ENCODE measurements around the gene HOOK1.

Gene HOOK1

DNA sequence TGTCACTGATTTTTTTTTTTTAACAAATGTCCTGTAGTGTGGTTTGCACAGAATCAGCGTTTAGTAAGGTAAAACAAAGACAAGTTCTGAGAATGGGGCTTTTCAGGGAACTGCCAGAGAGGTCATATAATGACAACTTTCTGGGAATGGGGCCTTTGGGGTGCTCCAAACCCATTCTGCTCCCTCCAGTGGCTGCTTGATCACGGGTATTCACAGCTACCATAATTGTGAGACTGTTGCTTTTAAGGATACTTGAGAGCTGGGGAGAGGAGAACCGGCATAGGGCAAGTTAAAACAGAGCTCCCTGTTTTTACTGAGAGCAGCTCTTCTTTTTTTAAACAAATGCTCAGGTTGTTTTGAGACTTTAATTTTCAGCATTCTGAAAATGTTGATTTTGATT is 63.6 kb downstream of the HOOK1 start:
- Histone ChIP-seq H3K9me2 (ENCODE audit: low read depth, low read length) (no peaks in the 10 kb centered on the region), H3K79me2 (ENCODE audit: insufficient read depth, low read length) (no peaks in the 10 kb centered on the region), H3K9ac (ENCODE audit: low read length) (no peak overlapping the region), H3K4me2 (ENCODE audit: low read length) (no peak overlapping the region), H4K20me1 (ENCODE audit: insufficient read depth, low read length) (no peaks in the 10 kb centered on the region), H3K36me3 (ENCODE audit: insufficient read depth, low read length) (no peaks in the 10 kb centered on the region), H3K4me1 (ENCODE audit: insufficient read depth, low read length, severe bottlenecking) (no peaks in the 10 kb centered on the region), H3K9me3 (ENCODE audit: low read length) (no peaks in the 10 kb centered on the region), H3F3A (ENCODE audit: insufficient read depth, low read length) (no peaks in the 10 kb centered on the region), H3K27me3 (ENCODE audit: insufficient read depth, low read length) (no peaks in the 10 kb centered on the region), H3K4me3 (ENCODE audit: low read depth, low read length, poor library complexity, severe bottlenecking) (no peak overlapping the region), H2AFZ (ENCODE audit: low read length) (no peak overlapping the region), H3K27ac (ENCODE audit: low read depth, low read length, poor library complexity, severe bottlenecking) (no peak overlapping the region)
- TF ChIP-seq, protein P1, sequence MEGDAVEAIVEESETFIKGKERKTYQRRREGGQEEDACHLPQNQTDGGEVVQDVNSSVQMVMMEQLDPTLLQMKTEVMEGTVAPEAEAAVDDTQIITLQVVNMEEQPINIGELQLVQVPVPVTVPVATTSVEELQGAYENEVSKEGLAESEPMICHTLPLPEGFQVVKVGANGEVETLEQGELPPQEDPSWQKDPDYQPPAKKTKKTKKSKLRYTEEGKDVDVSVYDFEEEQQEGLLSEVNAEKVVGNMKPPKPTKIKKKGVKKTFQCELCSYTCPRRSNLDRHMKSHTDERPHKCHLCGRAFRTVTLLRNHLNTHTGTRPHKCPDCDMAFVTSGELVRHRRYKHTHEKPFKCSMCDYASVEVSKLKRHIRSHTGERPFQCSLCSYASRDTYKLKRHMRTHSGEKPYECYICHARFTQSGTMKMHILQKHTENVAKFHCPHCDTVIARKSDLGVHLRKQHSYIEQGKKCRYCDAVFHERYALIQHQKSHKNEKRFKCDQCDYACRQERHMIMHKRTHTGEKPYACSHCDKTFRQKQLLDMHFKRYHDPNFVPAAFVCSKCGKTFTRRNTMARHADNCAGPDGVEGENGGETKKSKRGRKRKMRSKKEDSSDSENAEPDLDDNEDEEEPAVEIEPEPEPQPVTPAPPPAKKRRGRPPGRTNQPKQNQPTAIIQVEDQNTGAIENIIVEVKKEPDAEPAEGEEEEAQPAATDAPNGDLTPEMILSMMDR (IDR thresholded peaks at IDR 0.05; ENCODE audit: low read length), result no peak
- no peak for TF ChIP-seq EZH2 (IDR thresholded peaks at IDR 0.05; ENCODE audit: borderline replicate concordance, low read length)

DNA sequence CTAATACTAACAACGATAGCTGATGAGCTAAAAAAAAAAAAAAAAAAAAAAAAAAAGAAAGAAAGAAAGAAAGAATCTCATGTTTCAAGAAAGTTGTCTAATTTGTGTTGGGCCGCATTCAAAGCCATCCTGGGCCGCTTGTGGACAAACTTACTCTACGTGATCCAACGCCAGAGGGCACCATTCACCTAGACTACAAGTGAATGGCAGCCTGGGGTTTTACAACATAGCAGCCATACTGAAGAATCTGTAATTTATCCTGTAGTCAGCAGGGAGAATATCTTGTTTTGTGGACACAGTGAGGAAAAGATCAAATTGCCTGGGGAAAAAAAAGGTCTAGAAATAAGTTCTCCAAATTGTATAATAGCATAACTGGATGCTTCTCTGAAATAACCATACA is 64.8 kb downstream of the HOOK1 start:
- H3K79me2 ChIP-seq (ENCODE audit: insufficient read depth, low read length), result no peaks in the 10 kb centered on the region
- no peak overlapping the region for H3K4me2 ChIP-seq (ENCODE audit: low read length)
- H3K9ac ChIP-seq (ENCODE audit: low read length), result no peak overlapping the region
- H3K27me3 ChIP-seq (ENCODE audit: insufficient read depth, low read length), result no peaks in the 10 kb centered on the region
- no peaks in the 10 kb centered on the region for H3K9me2 ChIP-seq (ENCODE audit: low read depth, low read length)
- H3K27ac ChIP-seq (ENCODE audit: low read depth, low read length, poor library complexity, severe bottlenecking), result no peak overlapping the region
- H3K4me3 ChIP-seq (ENCODE audit: low read depth, low read length, poor library complexity, severe bottlenecking), result no peak overlapping the region
- H3K4me1 ChIP-seq (ENCODE audit: insufficient read depth, low read length, severe bottlenecking), result no peaks in the 10 kb centered on the region
- H2AFZ ChIP-seq (ENCODE audit: low read length), result no peak overlapping the region
- no peaks in the 10 kb centered on the region for H3K36me3 ChIP-seq (ENCODE audit: insufficient read depth, low read length)
- H3K9me3 ChIP-seq (ENCODE audit: low read length), result no peaks in the 10 kb centered on the region
- no peaks in the 10 kb centered on the region for H4K20me1 ChIP-seq (ENCODE audit: insufficient read depth, low read length)
- TF ChIP-seq EZH2 (IDR thresholded peaks at IDR 0.05; ENCODE audit: borderline replicate concordance, low read length), result no peak
- TF ChIP-seq, protein P1 (IDR thresholded peaks at IDR 0.05; ENCODE audit: low read length), result peak; percentile 63
- H3F3A ChIP-seq (ENCODE audit: insufficient read depth, low read length), result no peaks in the 10 kb centered on the region

DNA sequence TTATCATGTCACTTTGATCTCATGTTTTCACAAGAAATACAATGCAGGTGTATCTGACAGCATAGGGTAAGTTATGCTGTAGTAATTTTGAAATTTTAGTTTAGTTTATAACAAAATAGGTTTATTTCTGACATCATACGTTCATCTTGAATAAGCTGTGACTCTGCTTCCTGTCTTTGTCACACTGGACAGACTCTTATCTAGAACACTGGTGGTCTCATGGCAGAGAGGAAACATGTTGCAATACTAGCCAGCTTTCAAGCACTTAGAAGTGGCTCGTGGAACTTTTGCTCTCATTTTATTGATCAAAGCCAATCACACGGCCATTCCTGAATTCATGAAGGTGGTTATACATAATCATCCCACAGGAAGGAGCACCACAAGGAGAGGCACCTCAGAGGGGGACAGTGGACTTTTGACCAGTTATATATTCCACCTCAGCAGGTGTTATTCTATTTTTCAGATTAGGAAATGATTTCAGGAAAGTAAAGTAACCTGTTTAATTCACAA is 65.3 kb downstream of the HOOK1 start:
- Histone ChIP-seq H3K27ac (ENCODE audit: low read depth, low read length, poor library complexity, severe bottlenecking) (no peak overlapping the region), H4K20me1 (ENCODE audit: insufficient read depth, low read length) (no peaks in the 10 kb centered on the region), H3K4me1 (ENCODE audit: insufficient read depth, low read length, severe bottlenecking) (no peaks in the 10 kb centered on the region), H3K9me2 (ENCODE audit: low read depth, low read length) (no peaks in the 10 kb centered on the region), H3F3A (ENCODE audit: insufficient read depth, low read length) (no peaks in the 10 kb centered on the region), H3K4me2 (ENCODE audit: low read length) (no peak overlapping the region), H3K9me3 (ENCODE audit: low read length) (no peaks in the 10 kb centered on the region), H3K79me2 (ENCODE audit: insufficient read depth, low read length) (no peaks in the 10 kb centered on the region), H2AFZ (ENCODE audit: low read length) (no peak overlapping the region), H3K9ac (ENCODE audit: low read length) (no peak overlapping the region), H3K27me3 (ENCODE audit: insufficient read depth, low read length) (no peaks in the 10 kb centered on the region), H3K36me3 (ENCODE audit: insufficient read depth, low read length) (no peaks in the 10 kb centered on the region), H3K4me3 (ENCODE audit: low read depth, low read length, poor library complexity, severe bottlenecking) (no peak overlapping the region)
- TF ChIP-seq, protein P1 (IDR thresholded peaks at IDR 0.05; ENCODE audit: low read length), result no peak
- TF ChIP-seq EZH2 (IDR thresholded peaks at IDR 0.05; ENCODE audit: borderline replicate concordance, low read length), result no peak
